NCI-H2171 treated with DMSO at 0.1 percent for 48 hours (cell line): ENCODE data around the gene TENM4.

Source experiments
- DNase-seq: peaks from one replicate; lab custom pipeline; 2025; lab: John Stamatoyannopoulos, UW

The TENM4 gene

GRCh38 chr11:79418241-79418640, 22.6 kb downstream of the TENM4 start:
- no peak for DNase-seq

GRCh38 chr11:79417069-79417920, 23.5 kb downstream of the TENM4 start:
- no peak for DNase-seq

- DNase-seq, result no peak
Measured at GRCh38 chr11:79415912-79416311, 24.9 kb downstream of the TENM4 start.

- DNase-seq, result no peak
Measured at GRCh38 chr11:79415411-79415810, 25.4 kb downstream of the TENM4 start.

- no peak for DNase-seq
Measured at GRCh38 chr11:79414644-79415317, 26.0 kb downstream of the TENM4 start.

- DNase-seq, result no peak
Measured at GRCh38 chr11:79414041-79414440, 26.8 kb downstream of the TENM4 start.

- DNase-seq, result peak; percentile 69
Measured at GRCh38 chr11:79413268-79413667, 27.6 kb downstream of the TENM4 start.

GRCh38 chr11:79412761-79413160, 28.1 kb downstream of the TENM4 start:
- no peak for DNase-seq

GRCh38 chr11:79409330-79409729, 31.5 kb downstream of the TENM4 start:
- no peak for DNase-seq

GRCh38 chr11:79406376-79406775, 34.5 kb downstream of the TENM4 start:
- peak; percentile 18 for DNase-seq

- DNase-seq, result no peak
Measured at GRCh38 chr11:79404806-79405205, 36.0 kb downstream of the TENM4 start.

GRCh38 chr11:79404325-79404724, 36.5 kb downstream of the TENM4 start:
- no peak for DNase-seq

GRCh38 chr11:79403839-79404238, 37.0 kb downstream of the TENM4 start:
- no peak for DNase-seq

- DNase-seq, result no peak
Measured at GRCh38 chr11:79402912-79403311, 37.9 kb downstream of the TENM4 start.

- no peak for DNase-seq
Measured at GRCh38 chr11:79400717-79401330, 40.0 kb downstream of the TENM4 start.

- no peak for DNase-seq
Measured at GRCh38 chr11:79400206-79400605, 40.6 kb downstream of the TENM4 start.

GRCh38 chr11:79397252-79397651, 43.6 kb downstream of the TENM4 start:
- no peak for DNase-seq

- DNase-seq, result no peak
Measured at GRCh38 chr11:79396674-79397073, 44.2 kb downstream of the TENM4 start.

GRCh38 chr11:79396001-79396400, 44.8 kb downstream of the TENM4 start:
- DNase-seq, result no peak

GRCh38 chr11:79393362-79394043, 47.3 kb downstream of the TENM4 start:
- peak; percentile 70 for DNase-seq

GRCh38 chr11:79392161-79392560, 48.7 kb downstream of the TENM4 start:
- no peak for DNase-seq

GRCh38 chr11:79390923-79391322, 49.9 kb downstream of the TENM4 start:
- DNase-seq, result no peak
